ENCODE results near the gene SSR4.

SSR4 gene

DNA sequence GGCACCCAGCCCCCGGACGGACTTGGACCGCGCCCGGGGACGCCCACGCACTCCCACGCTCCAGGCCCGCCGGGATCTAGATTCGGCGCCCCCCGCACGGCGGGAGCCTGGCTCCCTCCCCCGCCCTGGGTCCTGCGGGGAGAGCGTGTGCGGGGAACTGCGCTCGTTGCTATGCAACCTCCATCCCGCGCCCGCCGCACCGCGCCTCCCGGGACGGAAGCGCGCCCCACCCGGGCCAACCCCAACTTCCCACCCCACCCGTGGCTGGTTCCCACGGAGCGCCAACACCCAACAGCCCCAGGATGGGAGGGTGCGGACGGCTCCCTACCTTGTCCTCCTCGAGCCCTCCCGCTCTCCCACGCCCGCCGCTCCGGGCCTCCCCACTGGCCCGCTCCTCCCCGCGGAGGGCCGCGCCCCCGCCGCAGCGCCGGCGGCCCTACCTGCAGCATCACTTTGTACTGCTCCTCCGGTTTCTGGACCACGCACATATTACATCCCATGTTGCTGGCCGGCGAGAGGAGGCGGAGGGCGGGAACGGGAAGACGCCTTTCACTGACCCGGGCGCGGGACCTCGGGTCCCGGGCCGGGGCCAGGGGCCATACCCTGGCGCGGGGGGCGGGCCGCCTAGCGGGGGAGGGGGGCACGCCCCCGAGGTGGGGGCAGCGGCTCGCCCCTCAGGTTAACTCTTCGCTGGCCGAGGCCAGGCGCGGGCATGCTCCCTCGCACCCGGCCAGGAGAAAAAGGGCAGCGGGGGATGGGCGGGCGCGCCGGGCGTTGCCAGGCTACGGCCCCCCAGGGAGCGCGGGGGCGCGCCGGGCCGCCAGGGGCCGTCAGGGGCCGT, 35.6 kb downstream of the SSR4 start, which contains the start of gene PDZD4:
TSS of gene PDZD4 (minus strand) at position 746 of the 841 bp plus-strand sequence. CDS start at position 500, 246 bp downstream.
- DNase-seq (ENCODE audit: low read depth in 2 of 2): no peak

DNA sequence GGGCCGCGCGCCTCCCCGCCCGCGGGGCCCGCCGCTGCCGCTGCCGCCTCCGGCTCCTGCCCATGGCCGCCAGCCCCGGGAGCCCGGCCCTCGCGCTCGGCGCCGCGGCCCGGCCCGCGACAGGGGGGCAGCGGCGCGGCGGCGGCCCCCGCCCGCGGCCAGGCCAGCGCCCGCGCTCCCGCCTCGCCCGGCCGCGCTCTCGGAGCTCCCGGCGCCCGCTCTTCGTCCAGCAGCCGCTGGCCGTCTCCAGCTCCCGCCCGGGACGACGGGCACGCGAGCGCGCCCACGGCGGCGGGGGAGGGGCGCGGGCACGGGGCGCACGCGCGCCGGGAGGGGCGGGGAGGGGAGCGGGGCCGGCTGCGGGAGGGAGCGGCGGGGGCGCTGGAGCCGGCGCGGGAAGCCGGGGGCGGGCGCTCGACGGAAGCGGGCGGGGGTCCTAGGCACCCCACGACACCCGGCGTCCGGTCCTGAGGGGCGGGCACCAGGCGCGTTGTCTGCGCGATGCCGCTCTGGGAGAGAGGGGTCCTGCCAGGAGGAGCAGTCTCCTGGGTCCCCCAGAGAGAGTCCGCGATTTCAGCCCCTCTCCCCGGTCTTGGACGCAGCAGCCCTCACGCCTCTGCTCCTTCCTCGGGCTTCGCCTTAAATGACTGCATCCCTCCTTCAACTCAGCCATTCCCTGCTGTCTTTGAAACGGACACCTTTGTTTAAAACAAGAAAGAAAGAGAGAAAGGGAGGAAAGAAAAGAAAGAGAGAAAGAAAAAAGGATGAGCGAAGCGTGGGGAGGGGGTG, 36.4 kb downstream of the SSR4 start:
- no peak for DNase-seq (ENCODE audit: low read depth in 2 of 2)

DNA sequence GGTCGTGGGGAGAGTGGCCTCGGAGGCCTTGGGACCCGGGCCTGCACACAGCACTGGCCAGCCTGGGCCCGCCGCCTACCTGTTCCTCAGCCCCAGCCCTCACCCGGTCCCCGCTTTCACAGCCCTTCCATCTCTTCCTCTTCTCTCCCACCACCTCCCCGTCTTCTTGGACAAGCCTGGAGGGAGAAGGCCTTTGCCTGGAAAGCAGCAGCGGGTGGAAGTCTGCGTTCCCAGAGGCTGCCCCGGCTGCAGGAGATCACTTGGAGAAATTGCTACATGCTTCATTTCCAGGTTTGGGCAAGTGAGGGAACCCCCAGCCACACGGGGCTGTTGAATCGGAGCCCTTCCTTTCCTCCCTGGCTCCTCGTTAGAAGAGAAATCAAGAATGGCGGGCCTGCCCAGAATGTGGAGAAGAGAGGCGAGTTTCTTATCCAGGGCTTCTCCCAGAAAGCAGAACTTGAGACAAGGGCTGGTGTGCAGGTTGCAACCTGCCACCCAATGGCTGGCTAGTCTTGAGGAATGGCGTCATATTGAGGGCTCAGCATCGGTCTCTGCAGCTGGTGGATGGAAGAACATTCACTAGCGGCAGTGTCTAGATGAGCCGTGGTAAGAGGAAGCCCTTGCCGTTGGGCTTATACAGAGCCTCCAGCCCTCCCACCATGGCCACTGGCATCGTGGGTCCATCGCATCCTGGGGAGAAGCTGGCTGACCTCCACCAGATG, 37.1 kb downstream of the SSR4 start:
- no peak for DNase-seq (ENCODE audit: low read depth in 2 of 2)

DNA sequence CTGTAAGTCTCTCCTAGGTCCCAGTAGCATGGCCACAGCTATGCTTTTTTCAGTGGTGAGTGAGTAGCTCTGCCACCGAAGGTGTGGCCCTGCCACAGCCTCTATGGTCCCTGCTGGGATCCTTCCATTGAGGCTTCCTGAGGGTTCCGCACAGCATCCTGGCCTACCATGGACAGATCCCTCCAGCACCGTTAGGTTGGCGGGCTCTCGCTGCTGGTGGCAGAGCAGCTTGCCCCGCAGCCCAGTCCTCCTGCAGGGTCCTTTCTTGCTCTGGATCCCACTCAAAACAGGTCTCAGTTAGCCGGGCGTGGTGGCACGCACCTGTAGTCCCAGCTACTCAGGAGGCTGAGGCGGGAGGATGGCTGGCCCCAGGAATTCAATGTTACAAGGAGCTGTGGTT, 38.3 kb downstream of the SSR4 start:
- DNase-seq (ENCODE audit: low read depth in 2 of 2): no peak

DNA sequence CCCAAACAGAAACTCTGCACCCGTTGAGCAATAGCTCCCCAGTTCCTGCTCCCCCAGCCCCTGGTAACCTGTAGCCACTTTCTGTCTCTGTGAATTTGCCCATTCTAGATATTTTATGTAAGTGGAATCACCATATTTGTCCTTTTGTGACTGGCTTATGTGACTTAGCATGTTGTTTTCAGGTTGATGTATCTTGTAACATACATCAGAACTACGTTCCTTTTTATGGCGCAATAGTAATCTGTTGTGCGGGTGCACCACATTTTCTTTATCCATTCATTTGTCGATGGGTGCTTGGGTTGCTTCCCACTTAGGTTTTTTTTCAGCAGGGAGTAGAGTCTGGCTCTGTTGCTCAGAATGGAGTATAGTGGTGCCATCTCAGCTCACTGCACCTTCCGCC, 42.5 kb downstream of the SSR4 start:
- no peak for DNase-seq (ENCODE audit: low read depth in 2 of 2)

DNA sequence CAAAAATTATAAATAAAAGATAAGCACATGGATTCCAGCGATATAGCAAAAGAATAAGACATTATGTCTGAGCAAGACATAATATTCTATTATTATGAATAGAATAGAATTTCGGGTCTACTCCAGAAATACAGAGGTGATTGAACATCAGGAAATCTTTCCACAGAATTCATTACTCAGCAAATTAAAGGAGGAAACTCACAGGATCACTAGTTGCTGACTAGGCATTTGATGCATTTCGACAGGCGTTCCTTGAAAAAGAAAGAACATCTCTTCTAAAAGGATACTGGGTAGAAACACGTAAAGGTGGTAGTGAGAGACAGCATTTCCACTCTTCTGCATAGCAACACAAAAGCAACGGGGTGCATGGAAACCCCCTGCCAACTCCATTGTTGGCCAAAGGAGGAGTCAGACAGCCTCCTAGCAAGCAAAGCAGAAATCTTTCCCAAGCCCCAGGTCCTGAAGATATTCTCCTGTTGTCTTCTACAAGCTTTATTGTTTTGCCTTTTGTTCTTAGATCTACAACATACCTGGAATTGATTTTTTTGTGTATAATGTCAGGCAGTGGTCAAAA, 50.1 kb downstream of the SSR4 start:
- DNase-seq (ENCODE audit: low read depth in 2 of 2): no peak

DNA sequence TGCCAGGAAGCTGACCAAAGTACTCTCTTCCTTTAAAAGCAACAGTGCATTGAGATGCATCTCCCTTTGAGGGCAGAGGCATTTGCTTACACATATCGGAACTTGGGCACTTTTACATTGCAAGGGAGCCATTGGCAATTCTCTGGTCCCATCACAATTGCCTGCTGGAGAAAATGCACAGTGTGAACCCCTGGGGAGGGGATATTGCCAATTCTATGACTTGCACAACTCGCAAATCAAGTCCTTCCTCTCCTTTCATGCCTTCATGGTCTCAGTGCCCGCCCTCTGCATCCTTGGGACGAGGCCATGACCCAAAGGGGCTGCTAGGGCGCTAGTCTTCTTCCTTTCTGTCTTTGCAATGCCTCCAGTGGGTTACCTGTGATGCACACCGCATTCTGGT, 50.7 kb downstream of the SSR4 start:
- DNase-seq (ENCODE audit: low read depth in 2 of 2): no peak

DNA sequence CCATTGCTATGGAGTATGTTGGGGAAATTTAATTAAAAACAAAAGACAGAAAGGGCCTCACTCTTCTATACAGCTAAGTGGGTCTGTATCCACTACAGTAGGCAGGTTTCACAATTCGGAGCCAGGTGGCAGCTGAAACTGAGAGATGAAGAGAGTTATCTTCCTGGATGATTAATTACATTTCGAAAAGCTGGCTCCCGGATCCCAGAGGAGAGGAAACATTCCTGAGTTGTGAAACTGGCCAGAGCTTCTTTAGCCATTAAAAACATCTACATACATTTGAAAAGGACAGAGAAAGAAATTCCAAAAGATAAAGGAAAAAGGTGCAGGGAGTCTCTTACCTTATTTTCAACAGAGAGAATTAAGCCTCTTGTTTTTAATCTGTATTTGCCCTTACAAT, 51.4 kb downstream of the SSR4 start:
- no peak for DNase-seq (ENCODE audit: low read depth in 2 of 2)
